ENCODE data around the gene HOXB4.

DNA sequence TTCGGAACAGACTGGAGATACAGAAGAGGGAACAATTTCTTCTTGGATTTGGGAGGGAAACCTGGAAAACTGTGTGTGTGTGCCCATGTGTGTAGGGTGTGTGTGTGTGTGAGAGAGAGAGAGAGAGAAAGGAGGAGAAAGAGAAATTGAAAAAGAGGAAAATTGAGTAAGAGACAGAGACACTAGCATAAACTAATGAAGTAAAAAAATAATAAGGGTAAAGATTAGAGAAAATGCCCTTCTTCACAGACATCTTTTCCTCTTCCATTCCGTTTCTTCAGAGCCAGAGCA lies 19.4 kb downstream of the HOXB4 start:
- TF ChIP-seq CTCF (IDR thresholded peaks at IDR 0.05) (no peak), NFIC (IDR thresholded peaks at IDR 0.05; ENCODE audit: borderline replicate concordance) (no peak)

All from SK-N-SH (cell line).